HepG2 (cell line): ENCODE measurements around the gene TMEM256.

Experiments used
- BHLHE40 ChIP-seq: IDR thresholded peaks from 2 replicates; pipeline ENCODE4 v1.6.1; 2011; ENCODE audit warnings: low read length, improper control_type of control experiment
- CTCF ChIP-seq: sonication (generic); formaldehyde crosslinking; IDR thresholded peaks from 2 replicates; pipeline ENCODE4 v1.5.0; 2020; ENCODE audit warnings: mild to moderate bottlenecking, missing genetic modification reagents, moderate library complexity
- E2F1 ChIP-seq: sonication (generic); formaldehyde crosslinking; IDR thresholded peaks from 2 replicates; pipeline ENCODE4 v1.5.0; 2020; ENCODE audit warnings: missing genetic modification reagents
- EZH2 ChIP-seq: conservative IDR thresholded peaks from 2 replicates; pipeline ENCODE4 v1.6.1; 2012; ENCODE audit warnings: mild to moderate bottlenecking, low read depth, low read length, moderate library complexity
- FOSL1 ChIP-seq: sonication (generic); formaldehyde crosslinking; IDR thresholded peaks from 2 replicates; pipeline ENCODE4 v1.9.0; 2021; ENCODE audit warnings: missing genetic modification reagents, borderline replicate concordance
- GATAD2A ChIP-seq: IDR thresholded peaks from 2 replicates; pipeline ENCODE4 v1.6.1; 2016
- MZF1 ChIP-seq: sonication (generic); formaldehyde crosslinking; IDR thresholded peaks from 2 replicates; pipeline ENCODE4 v1.8.1; 2023; ENCODE audit warnings: mild to moderate bottlenecking, missing genetic modification reagents, borderline replicate concordance
- SP4 ChIP-seq: sonication (generic); formaldehyde crosslinking; IDR thresholded peaks from 2 replicates; pipeline ENCODE4 v1.8.1; 2023; ENCODE audit warnings: mild to moderate bottlenecking, missing genetic modification reagents
- ZBTB1 ChIP-seq: sonication (generic); formaldehyde crosslinking; IDR thresholded peaks from 2 replicates; pipeline ENCODE4 v1.4.0; 2020; ENCODE audit warnings: missing genetic modification reagents, borderline replicate concordance

GRCh38 chr17:7398612-7399011 lies 5.3 kb downstream of the TMEM256 start:
- TF ChIP-seq SP4 (CRISPR knock-in tag) = no peak
- TF ChIP-seq EZH2 = no peak
- no peak for TF ChIP-seq ZBTB1 (CRISPR knock-in tag)
- TF ChIP-seq FOSL1 = no peak
- no peak for TF ChIP-seq CTCF (CRISPR knock-in tag)
- no peak for TF ChIP-seq BHLHE40
- no peak for TF ChIP-seq GATAD2A (CRISPR knock-in tag)
- no peak for TF ChIP-seq E2F1 (CRISPR knock-in tag)
- TF ChIP-seq MZF1 (CRISPR knock-in tag) = no peak
